ENCODE results near the gene KPNA6. TPM values are rescaled to one million over a fixed set of nuclear protein-coding genes. Genes with fewer than 3 reads are reported as not detected.

The KPNA6 gene
- total RNA-seq, 1 experiment from 2014 or later = 79.9 TPM

DNA sequence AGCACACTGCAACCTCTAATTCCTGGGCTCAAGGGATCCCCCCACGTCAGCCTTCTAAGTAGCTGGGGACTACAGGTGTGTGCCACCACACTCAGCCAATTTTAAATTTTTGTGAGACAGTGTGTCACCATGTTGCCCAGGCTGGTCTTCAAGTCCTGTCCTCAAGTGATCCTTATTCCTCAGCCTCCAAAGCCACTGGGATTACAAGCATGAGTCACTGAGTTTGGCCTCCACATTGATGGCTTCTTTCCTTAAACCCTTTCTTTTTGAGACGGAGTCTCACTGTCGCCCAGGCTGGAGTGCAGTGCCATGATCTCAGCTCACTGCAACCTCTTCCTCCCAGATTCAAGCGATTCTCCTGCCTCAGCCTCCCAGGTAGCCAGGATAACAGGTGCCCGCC lies 7.6 kb downstream of the KPNA6 start:
- no peaks in the 10 kb centered on the region; the same call in none of the 2 replicates for H4K20me1 ChIP-seq (ENCODE audit: insufficient read depth)

More for the DNA sequence above, 7.6 kb downstream of the KPNA6 start:
- intact Hi-C loops (cut with micrococcal nuclease) = no loop called here
- H3K27me3 ChIP-seq (ENCODE audit: insufficient read depth, low read length) = no peaks in the 10 kb centered on the region
- ChIA-PET RAD21 (ENCODE audit: low non-redundant PET in 1 of 2, low total read pairs in 2 of 2, uncharacterized antibody in 2 of 2, unreplicated experiment in 2 of 2) (no interaction called here), POLR2A (no interaction called here), CTCF (interaction anchor here (1.7 kb wide), 1 partner anchor 12 kb away, joined by 5 read pairs; no protein-coding TSS in a partner anchor)
- 0 out of 2 replicates have a peak overlapping the region, but pooled peaks have one; percentile 17 for H3K9ac ChIP-seq (ENCODE audit: low read length)
- H3K9me2 ChIP-seq (ENCODE audit: insufficient read depth) = no peaks in the 10 kb centered on the region
- H3K9me3 ChIP-seq (ENCODE audit: control insufficient read depth in 1 of 2, insufficient read depth in 1 of 2, low read depth in 1 of 2, low read length in 2 of 2) = no peaks in the 10 kb centered on the region
- H3K4me2 ChIP-seq (ENCODE audit: low read length) = peak overlapping the region; percentile 65
- peaks cover 28 to 46% of the 10 kb centered on the region in 2 experiments for H3K4me1 ChIP-seq (ENCODE audit: control insufficient read depth in 1 of 2, insufficient read depth in 2 of 2, low read length in 2 of 2)
- H3K27ac ChIP-seq (ENCODE audit: low read depth, low read length) = peak overlapping the region; percentile 64
- peak; percentile 50 for ATAC-seq
- H3K79me2 ChIP-seq (ENCODE audit: insufficient read depth, low read length) = peaks cover 98% of the 10 kb centered on the region
- peak overlapping the region in 1 of 2 experiments; percentile 22; a peak in 1 of 4 replicates for H3K4me3 ChIP-seq (replicated peaks in 1 of 2; ENCODE audit: low read depth in 1 of 2, low read length in 2 of 2)
- no peak for DNase-seq (ENCODE audit: low read depth, low spot score)
- H2AFZ ChIP-seq (ENCODE audit: low read depth, low read length, poor library complexity, severe bottlenecking) = no peak overlapping the region
- no peaks in the 10 kb centered on the region for H3K36me3 ChIP-seq (ENCODE audit: control insufficient read depth in 1 of 2, insufficient read depth in 2 of 2, low read length in 2 of 2)
- TF ChIP-seq YY1 (IDR thresholded peaks at IDR 0.05; ENCODE audit: extremely low read depth, insufficient replicate concordance, low read depth, low read length) (no peak), POLR2AphosphoS5 (IDR thresholded peaks at IDR 0.05; ENCODE audit: low read depth, low read length) (no peak), ELF1 (IDR thresholded peaks at IDR 0.05; ENCODE audit: borderline replicate concordance, low read depth) (no peak), EZH2 (IDR thresholded peaks at IDR 0.05) (no peak), ZNF274 (IDR thresholded peaks at IDR 0.05; ENCODE audit: low read depth, low read length) (no peak), CBX3 (IDR thresholded peaks at IDR 0.05; ENCODE audit: low read depth) (no peak), RAD21 (IDR thresholded peaks at IDR 0.05; ENCODE audit: low read depth) (no peak), REST (IDR thresholded peaks at IDR 0.05; ENCODE audit: low read depth) (no peak), POLR2A (IDR thresholded peaks at IDR 0.05; ENCODE audit: borderline replicate concordance, extremely low read depth, insufficient read depth, insufficient read length) (no peak), FOSL1 (IDR thresholded peaks at IDR 0.05; ENCODE audit: low read depth) (no peak), MAX (IDR thresholded peaks at IDR 0.05) (no peak), SRF (IDR thresholded peaks at IDR 0.05; ENCODE audit: low read depth) (no peak)
- TF ChIP-seq, protein P1, sequence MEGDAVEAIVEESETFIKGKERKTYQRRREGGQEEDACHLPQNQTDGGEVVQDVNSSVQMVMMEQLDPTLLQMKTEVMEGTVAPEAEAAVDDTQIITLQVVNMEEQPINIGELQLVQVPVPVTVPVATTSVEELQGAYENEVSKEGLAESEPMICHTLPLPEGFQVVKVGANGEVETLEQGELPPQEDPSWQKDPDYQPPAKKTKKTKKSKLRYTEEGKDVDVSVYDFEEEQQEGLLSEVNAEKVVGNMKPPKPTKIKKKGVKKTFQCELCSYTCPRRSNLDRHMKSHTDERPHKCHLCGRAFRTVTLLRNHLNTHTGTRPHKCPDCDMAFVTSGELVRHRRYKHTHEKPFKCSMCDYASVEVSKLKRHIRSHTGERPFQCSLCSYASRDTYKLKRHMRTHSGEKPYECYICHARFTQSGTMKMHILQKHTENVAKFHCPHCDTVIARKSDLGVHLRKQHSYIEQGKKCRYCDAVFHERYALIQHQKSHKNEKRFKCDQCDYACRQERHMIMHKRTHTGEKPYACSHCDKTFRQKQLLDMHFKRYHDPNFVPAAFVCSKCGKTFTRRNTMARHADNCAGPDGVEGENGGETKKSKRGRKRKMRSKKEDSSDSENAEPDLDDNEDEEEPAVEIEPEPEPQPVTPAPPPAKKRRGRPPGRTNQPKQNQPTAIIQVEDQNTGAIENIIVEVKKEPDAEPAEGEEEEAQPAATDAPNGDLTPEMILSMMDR (IDR thresholded peaks at IDR 0.05 in 2 of 3, conservative IDR thresholded peaks at IDR 0.05 in 1 of 3; ENCODE audit: borderline replicate concordance in 1 of 3, insufficient read depth in 1 of 3, low read depth in 2 of 3, low read length in 2 of 3) = no peak
- TF ChIP-seq, protein P2, sequence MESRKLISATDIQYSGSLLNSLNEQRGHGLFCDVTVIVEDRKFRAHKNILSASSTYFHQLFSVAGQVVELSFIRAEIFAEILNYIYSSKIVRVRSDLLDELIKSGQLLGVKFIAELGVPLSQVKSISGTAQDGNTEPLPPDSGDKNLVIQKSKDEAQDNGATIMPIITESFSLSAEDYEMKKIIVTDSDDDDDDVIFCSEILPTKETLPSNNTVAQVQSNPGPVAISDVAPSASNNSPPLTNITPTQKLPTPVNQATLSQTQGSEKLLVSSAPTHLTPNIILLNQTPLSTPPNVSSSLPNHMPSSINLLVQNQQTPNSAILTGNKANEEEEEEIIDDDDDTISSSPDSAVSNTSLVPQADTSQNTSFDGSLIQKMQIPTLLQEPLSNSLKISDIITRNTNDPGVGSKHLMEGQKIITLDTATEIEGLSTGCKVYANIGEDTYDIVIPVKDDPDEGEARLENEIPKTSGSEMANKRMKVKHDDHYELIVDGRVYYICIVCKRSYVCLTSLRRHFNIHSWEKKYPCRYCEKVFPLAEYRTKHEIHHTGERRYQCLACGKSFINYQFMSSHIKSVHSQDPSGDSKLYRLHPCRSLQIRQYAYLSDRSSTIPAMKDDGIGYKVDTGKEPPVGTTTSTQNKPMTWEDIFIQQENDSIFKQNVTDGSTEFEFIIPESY (IDR thresholded peaks at IDR 0.05; ENCODE audit: extremely low read depth, insufficient replicate concordance, low read length) = no peak
- no TSS peak for BruUV-seq (replicated peaks)
